Stimulated activated CD8-positive, alpha-beta memory T cell treated with anti-CD3 and anti-CD28 coated beads, Interleukin-4, amount 100 ng/mL, for 24 hours (primary cell): Measurements from ENCODE around the gene ABHD16A.
A peak's percentile ranks its signal among the peaks of the same experiment; 100 is the strongest.

Experiments used
- DNase-seq: peaks from one replicate; pipeline ENCODE4 v3.0.0-alpha.2; 2020; ENCODE audit warnings: low read depth

ABHD16A gene

GRCh38 chr6:31702819-31703716 is at the start of gene ABHD16A:
Gene ABHD16A (minus strand): TSS chr6:31703324. CDS start chr6:31703281, 43 bp downstream.
- DNase-seq: peak; percentile 94

GRCh38 chr6:31752739-31753319 is 49.7 kb upstream of the ABHD16A start:
- DNase-seq: no peak

GRCh38 chr6:31750411-31751022 is 47.4 kb upstream of the ABHD16A start:
- no peak for DNase-seq

- DNase-seq: no peak
These were observed 46.3 kb upstream of the ABHD16A start for GRCh38 chr6:31749301-31750036.

GRCh38 chr6:31744422-31744821 is 41.3 kb upstream of the ABHD16A start:
- DNase-seq: no peak

- DNase-seq: no peak
These were observed 39.8 kb upstream of the ABHD16A start for GRCh38 chr6:31742894-31743293.

GRCh38 chr6:31741815-31742214 is 38.7 kb upstream of the ABHD16A start:
- no peak for DNase-seq

- DNase-seq: no peak
These were observed 37.5 kb upstream of the ABHD16A start for GRCh38 chr6:31740397-31741223.

GRCh38 chr6:31739639-31740396 is 36.7 kb upstream of the ABHD16A start, which contains the start of gene MSH5:
Gene MSH5 (plus strand): TSS chr6:31740005. CDS start chr6:31740467, 462 bp downstream.
- peak; percentile 95 for DNase-seq

- peak; percentile 28 for DNase-seq
These were observed 35.2 kb upstream of the ABHD16A start for GRCh38 chr6:31737991-31738979.

GRCh38 chr6:31737315-31737990 is 34.3 kb upstream of the ABHD16A start:
- DNase-seq: no peak

GRCh38 chr6:31736768-31737314 is 33.7 kb upstream of the ABHD16A start:
- no peak for DNase-seq

- DNase-seq: peak; percentile 70
These were observed 33.1 kb upstream of the ABHD16A start, which contains the start of gene CLIC1 for GRCh38 chr6:31736021-31736767. Gene CLIC1 (minus strand): TSS chr6:31736530. CDS start chr6:31736300, 230 bp downstream.

- DNase-seq: peak; percentile 42
These were observed 31.8 kb upstream of the ABHD16A start for GRCh38 chr6:31734821-31735406.

- DNase-seq: no peak
These were observed 31.2 kb upstream of the ABHD16A start for GRCh38 chr6:31734247-31734820.

- DNase-seq: no peak
These were observed 30.6 kb upstream of the ABHD16A start for GRCh38 chr6:31733734-31734133.

- no peak for DNase-seq
These were observed 28.9 kb upstream of the ABHD16A start for GRCh38 chr6:31732029-31732428.
